22Rv1 (cell line): Measurements from ENCODE around the gene CLIC5.

Experiments
- H3K27ac ChIP-seq: fragments of 450-650 bp; 2 replicates; pipeline ENCODE4 v1.5.1; 2017
- ZFX ChIP-seq: fragments of 450-650 bp; IDR thresholded peaks from 2 replicates; pipeline ENCODE4 v1.6.1; 2017; ENCODE audit warnings: antibody characterized with exemption, borderline replicate concordance
- TF ChIP-seq, protein P1 (sequence below): fragments of 450-650 bp; IDR thresholded peaks from 2 replicates; pipeline ENCODE4 v1.5.1; 2017; ENCODE audit warnings: mild to moderate bottlenecking

Gene CLIC5

GRCh38 chr6:46035242-46035641 lies 19.6 kb upstream of the CLIC5 start:
- no peak overlapping the region for H3K27ac ChIP-seq
- TF ChIP-seq ZFX: no peak
- TF ChIP-seq, protein P1, sequence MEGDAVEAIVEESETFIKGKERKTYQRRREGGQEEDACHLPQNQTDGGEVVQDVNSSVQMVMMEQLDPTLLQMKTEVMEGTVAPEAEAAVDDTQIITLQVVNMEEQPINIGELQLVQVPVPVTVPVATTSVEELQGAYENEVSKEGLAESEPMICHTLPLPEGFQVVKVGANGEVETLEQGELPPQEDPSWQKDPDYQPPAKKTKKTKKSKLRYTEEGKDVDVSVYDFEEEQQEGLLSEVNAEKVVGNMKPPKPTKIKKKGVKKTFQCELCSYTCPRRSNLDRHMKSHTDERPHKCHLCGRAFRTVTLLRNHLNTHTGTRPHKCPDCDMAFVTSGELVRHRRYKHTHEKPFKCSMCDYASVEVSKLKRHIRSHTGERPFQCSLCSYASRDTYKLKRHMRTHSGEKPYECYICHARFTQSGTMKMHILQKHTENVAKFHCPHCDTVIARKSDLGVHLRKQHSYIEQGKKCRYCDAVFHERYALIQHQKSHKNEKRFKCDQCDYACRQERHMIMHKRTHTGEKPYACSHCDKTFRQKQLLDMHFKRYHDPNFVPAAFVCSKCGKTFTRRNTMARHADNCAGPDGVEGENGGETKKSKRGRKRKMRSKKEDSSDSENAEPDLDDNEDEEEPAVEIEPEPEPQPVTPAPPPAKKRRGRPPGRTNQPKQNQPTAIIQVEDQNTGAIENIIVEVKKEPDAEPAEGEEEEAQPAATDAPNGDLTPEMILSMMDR: no peak

- no peak overlapping the region for H3K27ac ChIP-seq
- no peak for TF ChIP-seq ZFX
- TF ChIP-seq, protein P1: no peak
These were observed 16.7 kb upstream of the CLIC5 start for GRCh38 chr6:46032110-46032998.

- H3K27ac ChIP-seq: no peak overlapping the region
- TF ChIP-seq, protein P1: no peak
- no peak for TF ChIP-seq ZFX
These were observed 13.9 kb upstream of the CLIC5 start for GRCh38 chr6:46029602-46030001.

- H3K27ac ChIP-seq: no peak overlapping the region
- TF ChIP-seq, protein P1: no peak
- TF ChIP-seq ZFX: no peak
These were observed 10.6 kb upstream of the CLIC5 start for GRCh38 chr6:46026307-46026706.

GRCh38 chr6:46025573-46025972 lies 9.9 kb upstream of the CLIC5 start:
- H3K27ac ChIP-seq: no peak overlapping the region
- TF ChIP-seq, protein P1: no peak
- TF ChIP-seq ZFX: no peak

GRCh38 chr6:46024124-46024769 lies 8.6 kb upstream of the CLIC5 start:
- no peak for TF ChIP-seq ZFX
- TF ChIP-seq, protein P1: no peak
- H3K27ac ChIP-seq: no peak overlapping the region
